Vagina (tissue), 2 donors: ENCODE measurements around the gene CDH10. TPM values are rescaled to one million over a fixed set of nuclear protein-coding genes. Genes with fewer than 3 reads are reported as not detected.

Experiments
- DNase-seq, 2 donors: peaks; one replicate each; pipeline ENCODE4 v3.0.0-alpha.2; 2017; ENCODE audit errors: extremely low spot score in 2 of 2
- H3K27ac ChIP-seq: fragments of 200-600 bp; sonication (generic); one replicate; pipeline ENCODE4 v1.5.1; 2019
- H3K27me3 ChIP-seq: fragments of 200-600 bp; sonication (generic); one replicate; pipeline ENCODE4 v1.5.1; 2019
- H3K36me3 ChIP-seq, 2 donors: fragments of 200-600 bp; sonication (generic); one replicate each; pipeline ENCODE4 v1.5.1; 2017 to 2019
- H3K4me1 ChIP-seq: fragments of 200-600 bp; sonication (generic); one replicate; pipeline ENCODE4 v1.5.1; 2019
- H3K4me3 ChIP-seq, 2 donors: fragments of 200-600 bp; sonication (generic); 1 replicate in 1 of 2; 2 replicates in 1 of 2; pipeline ENCODE4 v1.5.1; 2016 to 2019
- H3K9me3 ChIP-seq: fragments of 200-600 bp; sonication (generic); one replicate; pipeline ENCODE4 v1.5.1; 2019
- CTCF ChIP-seq, 3 experiments: fragments of 450-650 bp in 2 of 3; fragments of 200-600 bp in 1 of 3; sonication (generic) in 1 of 3; IDR thresholded peaks; one replicate each; pipeline ENCODE4 v1.5.1; 2017 to 2019; ENCODE audit warnings: antibody characterized with exemption in 3 of 3, mild to moderate bottlenecking in 2 of 3, moderate library complexity in 2 of 3
- POLR2A ChIP-seq, 2 donors: fragments of 450-650 bp; IDR thresholded peaks; one replicate each; pipeline ENCODE4 v1.6.1; 2017; ENCODE audit warnings: antibody characterized with exemption in 2 of 2, mild to moderate bottlenecking in 2 of 2, moderate library complexity in 2 of 2
- POLR2AphosphoS5 ChIP-seq, 2 donors: sonication (generic); formaldehyde crosslinking; IDR thresholded peaks; one replicate each; pipeline ENCODE4 v1.9.0; 2017; ENCODE audit warnings: antibody characterized with exemption in 2 of 2, mild to moderate bottlenecking in 2 of 2, low read depth in 1 of 2; ENCODE audit not compliant: insufficient read depth in 1 of 2
- intact Hi-C: fragments of 100-400 bp; cut with DNase I; formaldehyde crosslinking; loops from one replicate; pipeline ENCODE4 v1.15.1; 2023
- total RNA-seq: library from RNA; depleted of rRNA; stranded (reverse); fragments of >200 nt; gene quantifications from one replicate; pipeline ENCODE4 v1.2.3, GENCODE V29; 2016

CDH10 gene
- total RNA-seq, 1 donor from 2014 or later: 0.74 TPM

- TF ChIP-seq POLR2A (IDR thresholded peaks at IDR 0.05) (no peak), CTCF (IDR thresholded peaks at IDR 0.05) (no peak), POLR2AphosphoS5 (IDR thresholded peaks at IDR 0.05; ENCODE audit: insufficient read depth in 1 of 2, low read depth in 1 of 2) (no peak)
- no peaks in the 10 kb centered on the region for H3K36me3 ChIP-seq
- H3K27me3 ChIP-seq: no peaks in the 10 kb centered on the region
- H3K4me3 ChIP-seq: no peak overlapping the region
- intact Hi-C loops: no loop called here
- no peak for DNase-seq
- H3K4me1 ChIP-seq: no peaks in the 10 kb centered on the region
- no peaks in the 10 kb centered on the region for H3K9me3 ChIP-seq
- H3K27ac ChIP-seq: no peak overlapping the region
Measured at GRCh38 chr5:24615159-24615558, 29.6 kb downstream of the CDH10 start.

DNA sequence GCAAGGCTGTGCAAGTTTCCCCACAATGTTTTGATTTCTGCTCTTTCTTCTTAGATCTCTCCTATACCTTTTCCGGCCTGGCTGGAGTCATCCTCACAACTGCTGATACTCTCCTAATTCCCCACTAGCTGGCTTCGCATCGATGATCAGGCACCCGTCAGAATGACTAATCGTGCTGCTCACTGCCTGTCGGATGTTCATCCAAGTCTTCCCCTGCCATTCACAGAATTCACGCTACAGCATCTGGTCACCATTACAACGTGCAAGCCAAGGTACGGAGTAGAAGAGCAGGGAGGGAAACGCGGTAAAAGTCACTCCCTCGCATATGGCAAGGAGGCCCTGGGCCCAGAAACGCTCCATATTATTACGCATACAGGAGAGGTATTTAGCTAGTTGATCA, 35.1 kb downstream of the CDH10 start:
- H3K27me3 ChIP-seq: no peaks in the 10 kb centered on the region
- no peak overlapping the region for H3K27ac ChIP-seq
- TF ChIP-seq POLR2A (IDR thresholded peaks at IDR 0.05) (no peak), POLR2AphosphoS5 (IDR thresholded peaks at IDR 0.05; ENCODE audit: insufficient read depth in 1 of 2, low read depth in 1 of 2) (no peak), CTCF (IDR thresholded peaks at IDR 0.05) (no peak)
- no peaks in the 10 kb centered on the region for H3K9me3 ChIP-seq
- no peaks in the 10 kb centered on the region for H3K4me1 ChIP-seq
- no peak overlapping the region for H3K4me3 ChIP-seq
- DNase-seq: no peak
- H3K36me3 ChIP-seq: no peaks in the 10 kb centered on the region
- intact Hi-C loops: no loop called here

GRCh38 chr5:24606971-24607370, 37.8 kb downstream of the CDH10 start:
- TF ChIP-seq CTCF (IDR thresholded peaks at IDR 0.05) (no peak), POLR2AphosphoS5 (IDR thresholded peaks at IDR 0.05; ENCODE audit: insufficient read depth in 1 of 2, low read depth in 1 of 2) (no peak), POLR2A (IDR thresholded peaks at IDR 0.05) (no peak)
- Histone ChIP-seq H3K4me1 (no peaks in the 10 kb centered on the region), H3K9me3 (no peaks in the 10 kb centered on the region), H3K4me3 (no peak overlapping the region), H3K27me3 (no peaks in the 10 kb centered on the region), H3K36me3 (no peaks in the 10 kb centered on the region), H3K27ac (no peak overlapping the region)
- no peak for DNase-seq
- intact Hi-C loops: no loop called here

DNA sequence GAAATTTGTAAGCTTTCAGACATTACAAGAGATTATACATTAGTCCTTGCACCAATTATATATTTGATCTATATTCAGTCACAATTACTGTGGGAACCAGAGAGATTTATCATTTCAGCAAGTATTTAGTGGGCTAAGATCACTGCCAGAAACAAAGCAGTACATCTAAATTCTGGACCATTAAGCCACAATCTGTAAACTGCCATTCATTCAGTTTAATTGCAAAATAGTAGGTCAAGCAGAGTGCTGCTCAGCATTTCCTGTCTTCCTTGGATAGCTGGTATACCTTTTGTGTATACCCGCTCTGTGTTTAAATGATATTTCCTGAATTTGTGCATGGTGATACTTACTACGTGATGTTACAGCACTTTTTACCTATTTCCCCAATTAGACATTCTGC, 42.6 kb downstream of the CDH10 start:
- H3K27ac ChIP-seq: no peak overlapping the region
- H3K36me3 ChIP-seq: no peaks in the 10 kb centered on the region
- intact Hi-C loops: no loop called here
- no peaks in the 10 kb centered on the region for H3K9me3 ChIP-seq
- no peaks in the 10 kb centered on the region for H3K27me3 ChIP-seq
- H3K4me3 ChIP-seq: no peak overlapping the region
- no peaks in the 10 kb centered on the region for H3K4me1 ChIP-seq
- no peak for TF ChIP-seq POLR2AphosphoS5 (IDR thresholded peaks at IDR 0.05; ENCODE audit: insufficient read depth in 1 of 2, low read depth in 1 of 2)
- TF ChIP-seq POLR2A (IDR thresholded peaks at IDR 0.05): no peak
- TF ChIP-seq CTCF (IDR thresholded peaks at IDR 0.05): no peak
- DNase-seq: no peak

DNA sequence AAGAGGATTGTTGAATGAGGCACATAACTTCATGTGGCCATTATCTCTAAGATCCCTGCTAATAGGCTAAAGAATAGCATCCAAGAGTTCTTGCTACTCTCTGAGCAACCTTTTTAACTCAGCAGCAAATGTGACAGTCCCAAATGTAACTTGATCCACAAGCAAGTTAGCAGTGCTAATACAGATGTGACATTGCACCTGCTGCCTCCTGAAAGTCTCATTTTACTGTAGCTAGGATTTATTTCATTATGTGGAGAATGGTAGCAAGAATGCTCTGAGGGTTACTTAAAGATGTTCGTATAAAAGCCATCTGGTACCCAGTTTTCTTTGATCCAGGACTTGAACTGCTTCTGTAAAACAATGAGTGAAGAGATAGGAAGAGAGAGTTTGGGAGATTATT, 45.8 kb downstream of the CDH10 start:
- intact Hi-C loops: no loop called here
- no peaks in the 10 kb centered on the region for H3K4me1 ChIP-seq
- H3K36me3 ChIP-seq: no peaks in the 10 kb centered on the region
- no peak for DNase-seq
- TF ChIP-seq POLR2A (IDR thresholded peaks at IDR 0.05) (no peak), POLR2AphosphoS5 (IDR thresholded peaks at IDR 0.05; ENCODE audit: insufficient read depth in 1 of 2, low read depth in 1 of 2) (no peak), CTCF (IDR thresholded peaks at IDR 0.05) (no peak)
- H3K9me3 ChIP-seq: no peaks in the 10 kb centered on the region
- H3K4me3 ChIP-seq: no peak overlapping the region
- H3K27me3 ChIP-seq: no peaks in the 10 kb centered on the region
- H3K27ac ChIP-seq: no peak overlapping the region
